Measurements from ENCODE around the gene BTG2.
"Not testable (repeated sequence)": the region's sequence is repeated elsewhere in the genome, so short reads cannot be mapped to it uniquely, and the experiment has no call there.

The BTG2 gene
- 186 to 189 reads per million in 2 donors for total RNA-seq

- peak; percentile 95 for DNase-seq
These were observed at the start of gene BTG2 for GRCh38 chr1:203304919-203305808. Gene BTG2, plus strand, starts transcription at chr1:203305519. Its CDS starts 88 bp downstream, at chr1:203305607.

GRCh38 chr1:203256636-203257035, 48.7 kb upstream of the BTG2 start:
- not testable (repeated sequence) for DNase-seq

- no peak for DNase-seq
These were observed 41.8 kb upstream of the BTG2 start for GRCh38 chr1:203263496-203263895.

- DNase-seq, result no peak
These were observed 41.2 kb upstream of the BTG2 start for GRCh38 chr1:203264052-203264501.

GRCh38 chr1:203265541-203265940, 39.8 kb upstream of the BTG2 start:
- no peak for DNase-seq

- DNase-seq, result not testable (repeated sequence)
These were observed 39.2 kb upstream of the BTG2 start for GRCh38 chr1:203266140-203266539.

- DNase-seq, result peak; percentile 25
These were observed 37.9 kb upstream of the BTG2 start for GRCh38 chr1:203267347-203267846.

GRCh38 chr1:203267912-203268311, 37.4 kb upstream of the BTG2 start:
- DNase-seq, result no peak

- no peak for DNase-seq
These were observed 36.2 kb upstream of the BTG2 start for GRCh38 chr1:203268901-203269653.

- DNase-seq, result no peak
These were observed 35.7 kb upstream of the BTG2 start for GRCh38 chr1:203269654-203270020.

- no peak for DNase-seq
These were observed 34.9 kb upstream of the BTG2 start for GRCh38 chr1:203270448-203270847.

- DNase-seq, result no peak
These were observed 34.1 kb upstream of the BTG2 start for GRCh38 chr1:203271018-203271743.

GRCh38 chr1:203271962-203272632, 33.2 kb upstream of the BTG2 start:
- DNase-seq, result no peak

GRCh38 chr1:203272633-203273205, 32.6 kb upstream of the BTG2 start:
- no peak for DNase-seq

GRCh38 chr1:203273206-203273868, 32.0 kb upstream of the BTG2 start:
- peak; percentile 76 for DNase-seq

GRCh38 chr1:203273869-203274602, 31.3 kb upstream of the BTG2 start:
- DNase-seq, result no peak

- DNase-seq, result no peak
These were observed 30.5 kb upstream of the BTG2 start for GRCh38 chr1:203274603-203275381.

- DNase-seq, result no peak
These were observed 29.6 kb upstream of the BTG2 start for GRCh38 chr1:203275656-203276272.

- no peak for DNase-seq
These were observed 28.9 kb upstream of the BTG2 start for GRCh38 chr1:203276408-203276807.

All from activated gamma-delta T cell (primary cell).